Gastroesophageal sphincter (tissue), 3 donors: ENCODE data around the gene NDUFA11.

Experiments
- CTCF ChIP-seq, 4 experiments: fragments of 200-600 bp in 2 of 4; fragments of 450-650 bp in 2 of 4; sonication (generic) in 1 of 4; IDR thresholded peaks; one replicate each; pipeline ENCODE4 v1.5.1; 2017 to 2019; ENCODE audit warnings: antibody characterized with exemption in 4 of 4, mild to moderate bottlenecking in 2 of 4, moderate library complexity in 2 of 4
- EP300 ChIP-seq: sonication (generic); formaldehyde crosslinking; IDR thresholded peaks from one replicate; pipeline ENCODE4 v1.6.1; 2017; ENCODE audit warnings: antibody characterized with exemption, mild to moderate bottlenecking
- POLR2A ChIP-seq, 2 donors: fragments of 450-650 bp; IDR thresholded peaks; one replicate each; pipeline ENCODE4 v1.6.1; 2017; ENCODE audit warnings: antibody characterized with exemption in 2 of 2, mild to moderate bottlenecking in 2 of 2, moderate library complexity in 1 of 2
- POLR2AphosphoS5 ChIP-seq: sonication (generic); formaldehyde crosslinking; IDR thresholded peaks from one replicate; pipeline ENCODE4 v1.6.1; 2017; ENCODE audit warnings: antibody characterized with exemption

GRCh38 chr19:5917431-5918107, 14.0 kb upstream of the NDUFA11 start:
- TF ChIP-seq CTCF (IDR thresholded peaks at IDR 0.05) (no peak), POLR2AphosphoS5 (no peak), POLR2A (IDR thresholded peaks at IDR 0.05) (no peak), EP300 (no peak)
